HepG2 (cell line): ENCODE data around the gene YY2. TPM values are rescaled to one million over a fixed set of nuclear protein-coding genes. Genes with fewer than 3 reads are reported as not detected.

Source experiments
- ATAC-seq: fragments of 200-7000 bp; cut with Tn5 transposase; 3 replicates; pipeline ENCODE4 v1.9.1; 2020; ENCODE audit warnings: mild to moderate bottlenecking, moderate library complexity
- BruUV-seq: library from RNA; stranded (reverse); fragments of 400-500 nt; replicated peaks from 2 replicates; lab custom pipeline; 2021; lab: Mats Ljungman, UMichigan
- CTCF ChIA-PET: fragments of 300-600 bp; formaldehyde crosslinking; extraction: SDS; loops from one replicate; lab custom pipeline; 2021; ENCODE audit warnings: low total read pairs, inconsistent platforms, low intra/inter-chr PET ratio; lab: Yijun Ruan, JAX
- POLR2A ChIA-PET: fragments of 350-600 bp; sonication (Branson Sonifier 250); formaldehyde crosslinking; loops from one replicate; lab custom pipeline; 2020; ENCODE audit warnings: antibody characterized with exemption, inconsistent platforms; lab: Yijun Ruan, JAX
- DNase-seq: peaks from one replicate; pipeline ENCODE4 v3.0.0-alpha.2; 2015; ENCODE audit warnings: low spot score
- FAIRE-seq: peaks from 3 replicates; lab custom pipeline; 2011; peaks lifted over from hg19 to GRCh38; lab: Jason Lieb, UNC
- H2AFZ ChIP-seq: one replicate; pipeline ENCODE4 v1.6.1; 2011; ENCODE audit warnings: low read length, inconsistent platforms
- H3K27ac ChIP-seq: fragments of 300-600 bp; 3 replicates; pipeline ENCODE4 v1.8.0; 2011; ENCODE audit warnings: mixed run types, mild to moderate bottlenecking, mixed read lengths, low read length, inconsistent platforms; ENCODE audit not compliant: insufficient read depth; ENCODE audit errors: extremely low read length
- H3K27me3 ChIP-seq, 2 experiments: fragments of 200-600 bp in 1 of 2; 2 replicates in 1 of 2; 3 replicates in 1 of 2; pipeline versions ENCODE4 v1.6.0 to v1.8.0; 2011; ENCODE audit warnings: low read length in 2 of 2, mild to moderate bottlenecking in 2 of 2, moderate library complexity in 2 of 2, inconsistent platforms in 1 of 2; ENCODE audit not compliant: insufficient read depth in 2 of 2, control insufficient read depth in 1 of 2
- H3K36me3 ChIP-seq, 2 experiments: fragments of 200-600 bp in 1 of 2; replicated peaks in 1 of 2; 2 replicates in 1 of 2; 3 replicates in 1 of 2; pipeline versions ENCODE4 v1.5.1 to v1.8.0; 2011; ENCODE audit warnings: low read length in 2 of 2, inconsistent platforms in 1 of 2; ENCODE audit not compliant: insufficient read depth in 2 of 2, control insufficient read depth in 1 of 2
- H3K4me1 ChIP-seq: 2 replicates; pipeline ENCODE4 v1.5.1; 2012; ENCODE audit warnings: low read length, inconsistent platforms; ENCODE audit not compliant: insufficient read depth
- H3K4me2 ChIP-seq: 2 replicates; pipeline ENCODE4 v1.6.0; 2011; ENCODE audit warnings: low read depth, low read length, inconsistent platforms
- H3K4me3 ChIP-seq, 3 experiments: fragments of 200-600 bp in 1 of 3; sonication (generic), shearing (Covaris generic) in 1 of 3; replicated peaks in 1 of 3; 2 replicates each; pipeline ENCODE4 v1.5.1; 2011 to 2016; ENCODE audit warnings: low read length in 3 of 3, inconsistent platforms in 2 of 3, low read depth in 2 of 3, mild to moderate bottlenecking in 2 of 3, control low read depth in 1 of 3, mixed read lengths in 1 of 3; ENCODE audit not compliant: insufficient read depth in 1 of 3
- H3K79me2 ChIP-seq: one replicate; pipeline ENCODE4 v1.6.1; 2011; ENCODE audit warnings: low read length, inconsistent platforms; ENCODE audit not compliant: insufficient read depth
- H3K9ac ChIP-seq: 2 replicates; pipeline ENCODE4 v1.6.0; 2011; ENCODE audit warnings: mild to moderate bottlenecking, low read depth, low read length, inconsistent platforms; ENCODE audit not compliant: insufficient read depth
- H3K9me3 ChIP-seq: 2 replicates; pipeline ENCODE4 v1.5.1; 2012; ENCODE audit warnings: mild to moderate bottlenecking, low read length
- H4K20me1 ChIP-seq: 2 replicates; pipeline ENCODE4 v1.6.0; 2011; ENCODE audit warnings: inconsistent platforms, mild to moderate bottlenecking, low read length, moderate library complexity; ENCODE audit not compliant: insufficient read depth
- NR2C2 ChIP-seq: sonication (generic); formaldehyde crosslinking; IDR thresholded peaks from 2 replicates; pipeline ENCODE4 v1.4.0; 2020; ENCODE audit warnings: missing genetic modification reagents, mild to moderate bottlenecking, moderate library complexity, borderline replicate concordance
- PHF20 ChIP-seq: sonication (generic); formaldehyde crosslinking; IDR thresholded peaks from 2 replicates; pipeline ENCODE4 v1.5.0; 2020; ENCODE audit warnings: mild to moderate bottlenecking, missing genetic modification reagents
- RFX1 ChIP-seq: fragments of 450-650 bp; IDR thresholded peaks from 2 replicates; pipeline ENCODE4 v1.6.1; 2017
- SMAD1 ChIP-seq: sonication (generic); formaldehyde crosslinking; IDR thresholded peaks from 2 replicates; pipeline ENCODE4 v1.4.0; 2020; ENCODE audit warnings: missing genetic modification reagents, low read depth, mild to moderate bottlenecking, borderline replicate concordance
- ZNF546 ChIP-seq: sonication (generic); formaldehyde crosslinking; conservative IDR thresholded peaks from 2 replicates; pipeline ENCODE4 v1.8.1; 2023; ENCODE audit warnings: mild to moderate bottlenecking, missing genetic modification reagents
- in situ Hi-C: cut with HindIII; loops from 2 replicates; pipeline ENCODE4 v1.10.0; 2017; ENCODE audit warnings: low pct_unique_long_range_greater_than_20kb; ENCODE audit not compliant: extremely low pct_ligation_motif_present
- intact Hi-C: fragments of 100-400 bp; cut with micrococcal nuclease; formaldehyde crosslinking; loops from one replicate; pipeline ENCODE4 v1.10.0; 2022; ENCODE audit not compliant: unreplicated experiment
- polyA plus RNA-seq, 8 experiments: library from polyadenylated mRNA; depleted of rRNA in 3 of 8; stranded (reverse) in 7 of 8; unstranded in 1 of 8; fragments of >200 nt; fragmentation: Illumina TruSeq in 4 of 8; extraction: Trizol in 4 of 8; gene quantifications; 2 replicates each; pipeline versions ENCODE4 v1.2.1 to v1.2.3, GENCODE V29; 2011 to 2016; ENCODE audit warnings: low read depth in 4 of 8, missing spikeins in 1 of 8, mixed read lengths in 1 of 8; ENCODE audit not compliant: insufficient read depth in 1 of 8
- total RNA-seq, 5 experiments: library from RNA; depleted of rRNA; stranded (reverse); fragments of >200 nt; fragmentation: Illumina TruSeq; extraction: Trizol; gene quantifications; 2 replicates each; pipeline ENCODE4 v1.2.3, GENCODE V29; 2016; ENCODE audit warnings: low read depth in 1 of 5
- TF ChIP-seq, protein P1 (sequence below): fragments of 450-650 bp; IDR thresholded peaks from 2 replicates; pipeline ENCODE4 v1.6.1; 2016
- TF ChIP-seq, protein P2 (sequence below): sonication (generic); formaldehyde crosslinking; IDR thresholded peaks from 2 replicates; pipeline ENCODE4 v1.4.0; 2020; ENCODE audit warnings: mild to moderate bottlenecking, missing genetic modification reagents

YY2 gene
- total and polyA plus RNA-seq, 2 of the 13 experiments (the other 11 are each of a cell fraction or from before 2014, with no cell fraction given), result 0.34 to 0.44 TPM

DNA sequence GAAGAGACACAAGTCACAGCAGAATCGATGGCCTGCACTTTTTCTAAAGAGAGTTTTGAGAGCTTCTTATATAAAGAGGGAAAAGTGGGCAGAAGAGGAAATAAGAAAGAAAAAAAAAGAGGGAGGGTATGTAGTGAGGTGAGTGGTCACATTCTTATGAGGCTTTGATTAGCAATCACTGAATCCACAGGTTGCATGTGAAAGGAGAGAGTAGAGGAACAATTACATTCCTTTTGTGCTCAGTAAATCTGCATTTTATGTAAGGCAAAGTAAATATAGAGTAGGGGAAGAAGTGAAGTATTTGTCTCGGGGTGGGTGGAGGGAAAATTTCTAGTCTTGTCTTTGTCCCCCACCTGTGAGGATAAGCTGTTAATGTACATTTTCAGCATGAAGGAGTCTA lies 43.2 kb upstream of the YY2 start (continued):
- TF ChIP-seq, protein P1, sequence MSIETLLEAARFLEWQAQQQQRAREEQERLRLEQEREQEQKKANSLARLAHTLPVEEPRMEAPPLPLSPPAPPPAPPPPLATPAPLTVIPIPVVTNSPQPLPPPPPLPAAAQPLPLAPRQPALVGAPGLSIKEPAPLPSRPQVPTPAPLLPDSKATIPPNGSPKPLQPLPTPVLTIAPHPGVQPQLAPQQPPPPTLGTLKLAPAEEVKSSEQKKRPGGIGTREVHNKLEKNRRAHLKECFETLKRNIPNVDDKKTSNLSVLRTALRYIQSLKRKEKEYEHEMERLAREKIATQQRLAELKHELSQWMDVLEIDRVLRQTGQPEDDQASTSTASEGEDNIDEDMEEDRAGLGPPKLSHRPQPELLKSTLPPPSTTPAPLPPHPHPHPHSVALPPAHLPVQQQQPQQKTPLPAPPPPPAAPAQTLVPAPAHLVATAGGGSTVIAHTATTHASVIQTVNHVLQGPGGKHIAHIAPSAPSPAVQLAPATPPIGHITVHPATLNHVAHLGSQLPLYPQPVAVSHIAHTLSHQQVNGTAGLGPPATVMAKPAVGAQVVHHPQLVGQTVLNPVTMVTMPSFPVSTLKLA, result no peak
- TF ChIP-seq, protein P2, sequence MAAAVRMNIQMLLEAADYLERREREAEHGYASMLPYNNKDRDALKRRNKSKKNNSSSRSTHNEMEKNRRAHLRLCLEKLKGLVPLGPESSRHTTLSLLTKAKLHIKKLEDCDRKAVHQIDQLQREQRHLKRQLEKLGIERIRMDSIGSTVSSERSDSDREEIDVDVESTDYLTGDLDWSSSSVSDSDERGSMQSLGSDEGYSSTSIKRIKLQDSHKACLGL (CRISPR knock-in tag), result no peak
- no peak for TF ChIP-seq PHF20 (CRISPR knock-in tag)

DNA sequence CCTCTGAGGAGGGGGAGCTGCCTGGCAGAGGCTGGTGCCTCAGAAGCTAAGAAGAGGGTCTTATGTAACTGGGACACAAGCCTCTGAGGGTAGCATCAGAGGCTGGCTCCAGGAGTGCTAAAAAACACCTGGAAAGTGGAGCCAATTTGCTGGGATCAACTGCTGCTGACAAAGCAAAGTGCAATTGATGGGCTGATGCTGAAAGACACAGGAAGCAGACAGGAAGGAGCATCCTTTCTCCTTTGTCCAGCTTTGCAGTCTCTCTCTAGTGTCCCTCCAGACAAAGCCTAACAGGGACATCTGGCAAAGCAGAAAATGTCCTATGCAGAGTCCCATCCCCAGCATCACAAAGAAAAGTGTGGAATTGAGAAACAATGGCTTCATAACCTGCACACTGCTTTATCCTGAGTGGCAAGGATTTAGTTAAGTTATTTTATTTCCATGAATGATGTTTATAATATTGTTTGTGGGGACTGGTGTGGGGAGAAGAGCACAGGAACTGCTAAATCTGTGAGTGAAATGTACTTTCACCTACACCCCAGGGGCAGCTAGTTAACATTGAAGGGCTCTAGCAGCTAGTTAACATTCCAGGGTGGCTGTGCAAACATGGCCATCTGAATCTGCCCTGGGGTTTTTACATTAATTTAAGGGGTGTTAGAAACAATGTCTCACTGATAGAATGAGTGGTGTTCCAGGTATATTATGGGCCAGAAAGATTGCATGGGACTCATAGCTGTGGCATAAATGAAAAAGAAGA lies 42.0 kb upstream of the YY2 start:
- H2AFZ ChIP-seq, result no peak overlapping the region
- TF ChIP-seq RFX1, result no peak
- no peak for TF ChIP-seq NR2C2
- no peak for TF ChIP-seq ZNF546 (CRISPR knock-in tag)
- TF ChIP-seq SMAD1 (CRISPR knock-in tag), result no peak
- in situ Hi-C loops, result no loop called here
- CTCF ChIA-PET, result no interaction called here
- H3K27ac ChIP-seq, result no peak overlapping the region
- ATAC-seq (peak; percentile 63), DNase-seq (no peak), FAIRE-seq (peak; percentile 46)
- no peak overlapping the region for H3K9ac ChIP-seq
- H3K4me3 ChIP-seq, result no peak overlapping the region
- H3K79me2 ChIP-seq, result no peaks in the 10 kb centered on the region
- peaks cover 18% of the 10 kb centered on the region for H3K4me1 ChIP-seq
- intact Hi-C loops, result no loop called here
- H3K9me3 ChIP-seq, result peaks cover 6% of the 10 kb centered on the region; the same call in 1 of the 2 replicates
- no peaks in the 10 kb centered on the region for H3K36me3 ChIP-seq
- H3K4me2 ChIP-seq, result no peak overlapping the region
- POLR2A ChIA-PET, result no interaction called here
- H4K20me1 ChIP-seq, result no peaks in the 10 kb centered on the region
- no TSS peak for BruUV-seq
- no peaks in the 10 kb centered on the region for H3K27me3 ChIP-seq
